ENCODE results near the gene SMIM35.

SMIM35 gene

DNA sequence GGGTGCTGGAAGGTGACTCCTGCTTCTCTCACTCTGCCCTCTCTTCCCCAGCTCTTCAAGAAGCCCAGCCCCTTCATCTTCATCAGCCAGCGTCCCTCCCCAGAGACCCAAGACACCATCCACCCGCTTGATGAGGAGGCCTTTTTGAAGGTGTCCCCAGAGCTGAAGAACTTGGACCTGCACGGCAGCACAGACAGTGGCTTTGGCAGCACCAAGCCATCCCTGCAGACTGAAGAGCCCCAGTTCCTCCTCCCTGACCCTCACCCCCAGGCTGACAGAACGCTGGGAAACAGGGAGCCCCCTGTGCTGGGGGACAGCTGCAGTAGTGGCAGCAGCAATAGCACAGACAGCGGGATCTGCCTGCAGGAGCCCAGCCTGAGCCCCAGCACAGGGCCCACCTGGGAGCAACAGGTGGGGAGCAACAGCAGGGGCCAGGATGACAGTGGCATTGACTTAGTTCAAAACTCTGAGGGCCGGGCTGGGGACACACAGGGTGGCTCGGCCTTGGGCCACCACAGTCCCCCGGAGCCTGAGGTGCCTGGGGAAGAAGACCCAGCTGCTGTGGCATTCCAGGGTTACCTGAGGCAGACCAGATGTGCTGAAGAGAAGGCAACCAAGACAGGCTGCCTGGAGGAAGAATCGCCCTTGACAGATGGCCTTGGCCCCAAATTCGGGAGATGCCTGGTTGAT lies 88.0 kb downstream of the SMIM35 start:
- no peak for DNase-seq
- in situ Hi-C loops (cut with MboI; ENCODE audit: low pct_unique_long_range_greater_than_20kb, low sequenced_read_pairs): no loop called here

DNA sequence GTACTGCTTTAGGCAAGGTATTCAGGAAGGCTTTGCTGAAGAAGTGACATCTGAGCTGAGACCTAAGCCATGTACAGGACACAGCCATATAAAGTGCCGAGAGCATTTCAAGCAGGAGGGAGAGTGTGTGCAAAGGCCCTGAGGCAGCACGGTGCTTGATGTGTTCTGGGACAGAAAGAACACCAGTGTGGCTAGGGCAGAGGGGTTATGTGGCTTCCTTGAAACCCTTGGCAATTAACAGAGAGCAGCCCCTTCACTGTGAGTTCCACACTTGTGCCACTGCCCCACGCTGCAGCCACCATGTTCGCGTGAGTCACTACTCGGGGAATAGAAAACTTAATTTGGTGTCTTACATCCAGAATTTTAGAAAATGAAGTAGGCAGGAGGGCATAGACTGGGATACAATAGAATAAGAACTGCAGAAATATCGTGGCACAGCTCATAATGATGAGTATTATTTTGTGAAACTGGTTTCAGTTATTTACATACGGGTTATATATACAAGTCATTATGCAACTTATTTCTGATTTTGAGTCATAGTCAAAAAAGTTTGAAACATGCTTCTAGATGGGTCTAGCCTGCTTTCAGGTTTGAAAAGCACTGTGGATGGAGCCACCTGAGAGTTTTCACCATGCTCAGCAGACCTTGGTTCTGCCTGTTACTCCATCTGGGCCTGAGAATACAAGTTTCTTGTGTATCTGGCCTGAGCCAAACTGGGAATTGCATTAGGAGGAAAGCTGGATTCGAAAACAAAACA lies 88.8 kb downstream of the SMIM35 start:
- in situ Hi-C loops (cut with MboI; ENCODE audit: low pct_unique_long_range_greater_than_20kb, low sequenced_read_pairs): no loop called here

GRCh38 chr11:117997406-117997805 lies 89.4 kb downstream of the SMIM35 start:
- in situ Hi-C loops (cut with MboI; ENCODE audit: low pct_unique_long_range_greater_than_20kb, low sequenced_read_pairs): no loop called here
- no peak for DNase-seq

More for the DNA sequence above, 88.8 kb downstream of the SMIM35 start:
- DNase-seq: no peak

GRCh38 chr11:117996058-117996457 lies 90.7 kb downstream of the SMIM35 start:
- in situ Hi-C loops (cut with MboI; ENCODE audit: low pct_unique_long_range_greater_than_20kb, low sequenced_read_pairs): no loop called here
- DNase-seq: no peak

DNA sequence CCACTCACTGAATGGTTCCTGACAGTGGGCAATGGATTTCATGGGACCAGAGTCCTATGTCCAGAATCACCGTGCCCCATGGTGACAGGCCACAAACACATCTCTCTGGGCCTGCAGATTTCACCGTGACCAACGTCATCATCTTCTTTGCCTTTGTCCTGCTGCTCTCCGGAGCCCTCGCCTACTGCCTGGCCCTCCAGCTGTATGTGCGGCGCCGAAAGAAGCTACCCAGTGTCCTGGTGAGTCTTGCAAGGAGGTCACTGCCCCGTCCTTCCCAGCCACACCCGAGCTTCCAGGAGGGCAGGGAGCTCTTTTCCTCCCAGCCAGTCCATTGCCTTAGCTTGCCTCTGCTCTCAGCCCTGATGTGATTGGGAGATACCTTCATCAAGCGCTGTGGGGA lies 91.3 kb downstream of the SMIM35 start:
- DNase-seq: no peak

GRCh38 chr11:117993988-117994745 lies 92.6 kb downstream of the SMIM35 start:
- DNase-seq: peak; percentile 45
- in situ Hi-C loops (cut with MboI; ENCODE audit: low pct_unique_long_range_greater_than_20kb, low sequenced_read_pairs): no loop called here

More for the DNA sequence above, 91.3 kb downstream of the SMIM35 start:
- in situ Hi-C loops (cut with MboI; ENCODE audit: low pct_unique_long_range_greater_than_20kb, low sequenced_read_pairs): no loop called here

DNA sequence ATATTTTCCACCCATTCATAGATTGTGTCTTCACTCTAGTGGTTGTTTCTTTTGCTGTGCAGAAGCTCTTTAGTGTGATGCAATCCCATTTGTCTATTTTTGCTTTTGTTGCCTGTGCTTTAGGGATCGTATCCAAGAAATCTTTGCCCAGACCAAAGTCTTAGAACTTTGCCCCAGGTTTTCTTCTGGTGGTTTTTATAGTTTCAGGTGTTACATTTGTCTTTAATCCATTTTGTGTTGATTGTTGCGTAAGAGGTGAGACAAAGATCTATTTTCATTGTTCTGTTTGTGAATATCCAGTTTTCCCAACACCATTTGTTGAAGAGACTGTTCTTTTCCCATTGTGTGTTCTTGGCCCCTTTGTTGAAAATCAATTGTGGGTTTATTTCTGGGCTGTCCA lies 94.1 kb downstream of the SMIM35 start:
- DNase-seq: no peak
- in situ Hi-C loops (cut with MboI; ENCODE audit: low pct_unique_long_range_greater_than_20kb, low sequenced_read_pairs): no loop called here

DNA sequence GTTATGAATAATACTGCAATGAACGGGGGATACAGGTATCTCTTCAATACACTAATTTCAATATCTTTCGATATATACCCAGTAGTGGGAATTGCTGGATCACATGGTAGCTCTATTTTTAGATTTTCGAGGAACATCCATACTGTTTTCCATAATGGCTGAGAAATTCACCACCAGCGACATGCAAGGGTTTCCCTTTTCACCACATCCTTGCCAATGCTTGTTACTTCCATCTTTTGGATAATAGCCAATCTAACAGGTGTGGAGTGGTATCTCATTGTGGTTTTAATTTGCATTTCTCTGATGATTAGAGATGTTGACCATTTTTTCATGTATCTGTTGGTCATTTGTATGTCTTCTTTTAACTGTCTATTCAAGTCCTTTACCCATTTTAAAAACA lies 94.6 kb downstream of the SMIM35 start:
- DNase-seq: no peak
- in situ Hi-C loops (cut with MboI; ENCODE audit: low pct_unique_long_range_greater_than_20kb, low sequenced_read_pairs): no loop called here

DNA sequence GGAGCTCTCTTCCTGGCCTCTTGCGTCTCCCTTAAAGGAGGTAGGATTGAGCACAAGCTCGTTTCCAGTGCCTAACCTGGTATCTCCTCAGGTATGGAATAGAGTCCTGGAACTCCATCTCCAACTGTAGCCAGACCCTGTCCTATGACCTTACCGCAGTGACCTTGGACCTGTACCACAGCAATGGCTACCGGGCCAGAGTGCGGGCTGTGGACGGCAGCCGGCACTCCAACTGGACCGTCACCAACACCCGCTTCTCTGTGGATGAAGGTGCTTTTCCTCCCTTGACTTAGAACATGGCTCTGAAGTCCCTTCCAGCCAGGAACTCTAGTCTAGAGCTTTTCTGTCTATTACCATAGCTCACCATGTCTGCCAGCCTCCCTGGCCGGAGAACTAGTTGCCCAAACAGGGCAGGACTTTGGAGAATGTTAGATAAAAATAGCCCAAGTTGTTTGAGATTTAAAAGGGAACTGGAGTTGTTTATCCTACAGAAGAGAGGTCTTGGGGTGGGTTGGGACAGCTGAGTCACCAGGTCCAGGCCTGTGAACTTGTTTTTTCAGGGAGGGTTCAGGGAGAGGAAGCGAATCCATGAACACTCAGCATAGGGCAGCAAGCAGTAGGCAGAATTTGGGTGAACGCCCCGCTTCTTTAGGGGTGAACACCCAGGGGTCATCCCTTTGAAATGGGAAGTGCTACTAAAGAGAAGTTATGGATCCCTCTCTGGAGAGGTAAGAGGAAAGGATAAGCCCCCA lies 97.2 kb downstream of the SMIM35 start:
- DNase-seq: no peak
- in situ Hi-C loops (cut with MboI; ENCODE audit: low pct_unique_long_range_greater_than_20kb, low sequenced_read_pairs): no loop called here

DNA sequence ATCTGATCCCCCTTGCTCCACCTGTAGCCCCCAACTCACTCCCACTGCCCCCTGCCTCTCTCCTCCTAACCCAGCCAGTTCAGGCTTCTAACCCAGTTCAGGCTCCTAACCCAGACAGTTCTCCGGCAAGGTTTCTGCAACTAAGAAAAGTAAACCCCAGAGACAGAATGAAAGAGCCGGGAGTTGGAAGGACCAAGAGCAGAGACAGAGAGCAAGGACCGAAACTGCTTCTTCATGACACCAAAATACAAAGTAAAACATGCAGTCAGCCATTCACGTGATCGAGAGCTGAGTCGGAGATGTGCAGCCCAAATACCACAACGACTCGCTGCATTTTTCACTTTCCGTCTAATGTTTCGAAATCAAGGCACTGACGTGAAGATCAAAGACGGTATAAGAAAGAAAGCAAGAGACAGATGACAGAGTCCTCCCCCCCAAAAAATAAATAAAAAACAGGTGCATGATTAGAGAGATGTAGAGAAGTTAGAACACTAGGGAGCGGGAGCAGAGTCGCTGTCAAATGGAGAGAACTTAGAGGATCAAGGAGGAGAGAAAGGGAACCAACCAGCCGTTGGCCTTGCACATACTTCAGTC lies 99.7 kb downstream of the SMIM35 start:
- in situ Hi-C loops (cut with MboI; ENCODE audit: low pct_unique_long_range_greater_than_20kb, low sequenced_read_pairs): no loop called here

GRCh38 chr11:117985953-117986887 lies 100.5 kb downstream of the SMIM35 start, which contains the start of gene IL10RA:
TSS of gene IL10RA (plus strand) at chr11:117986394. CDS start at chr11:117986468, 74 bp downstream.
- in situ Hi-C loops (cut with MboI; ENCODE audit: low pct_unique_long_range_greater_than_20kb, low sequenced_read_pairs): no loop called here
- peak; percentile 91 for DNase-seq

More for the DNA sequence above, 99.7 kb downstream of the SMIM35 start:
- DNase-seq: no peak

DNA sequence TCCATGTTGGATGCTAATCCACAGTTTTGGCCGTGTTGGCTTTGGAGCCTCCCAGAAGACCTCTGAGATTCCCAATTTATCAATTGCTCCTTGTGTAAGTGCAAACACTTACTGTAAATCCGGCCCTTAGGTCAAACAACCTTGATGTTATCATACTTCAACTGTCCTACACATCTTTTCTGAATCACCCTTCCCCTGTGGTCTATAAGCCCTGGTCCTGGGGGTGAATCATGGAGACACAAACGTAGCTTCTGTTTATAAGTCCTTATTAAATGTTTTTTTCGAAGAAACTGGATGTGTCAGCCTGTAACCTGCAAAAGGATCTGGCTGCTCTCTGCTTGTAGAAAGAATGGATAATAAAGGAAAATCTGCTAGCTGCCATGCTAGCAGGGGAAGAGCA lies 102.3 kb downstream of the SMIM35 start:
- no peak for DNase-seq
- in situ Hi-C loops (cut with MboI; ENCODE audit: low pct_unique_long_range_greater_than_20kb, low sequenced_read_pairs): no loop called here

DNA sequence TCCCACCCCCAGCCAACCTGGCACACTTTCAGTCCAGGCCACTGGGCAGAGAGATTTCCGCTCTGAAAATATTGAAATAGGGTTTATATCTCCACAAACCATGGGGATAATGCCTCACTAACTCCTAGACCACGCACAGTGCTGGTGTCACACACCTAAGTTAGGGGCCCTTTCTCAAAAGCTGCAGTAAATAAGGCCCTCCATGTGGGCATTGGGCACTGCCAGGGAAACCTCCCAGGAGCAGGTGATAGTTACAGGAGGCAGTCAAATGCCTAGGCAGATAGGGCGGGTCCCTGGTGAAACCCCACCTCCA lies 103.6 kb downstream of the SMIM35 start:
- in situ Hi-C loops (cut with MboI; ENCODE audit: low pct_unique_long_range_greater_than_20kb, low sequenced_read_pairs): no loop called here
- DNase-seq: no peak

DNA sequence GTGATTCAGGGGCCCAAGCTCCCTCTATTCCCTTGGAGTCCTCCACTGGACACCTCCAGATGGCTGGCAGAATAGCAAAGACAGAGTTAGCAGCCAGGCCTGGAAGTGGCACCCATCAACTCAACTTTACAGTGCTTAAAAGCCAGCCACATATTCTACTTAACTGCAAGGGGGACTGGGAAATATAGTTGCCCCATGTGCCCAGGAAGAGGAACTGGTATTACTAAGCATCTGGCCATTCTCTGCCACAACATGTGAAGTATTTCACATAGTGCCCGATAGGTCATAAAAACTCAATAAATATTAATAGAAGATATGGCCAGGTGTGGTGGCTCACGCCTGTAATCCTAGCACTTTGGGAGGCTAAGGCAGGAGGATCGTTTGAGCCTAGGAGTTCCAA lies 106.0 kb downstream of the SMIM35 start:
- in situ Hi-C loops (cut with MboI; ENCODE audit: low pct_unique_long_range_greater_than_20kb, low sequenced_read_pairs): no loop called here

GRCh38 chr11:117980280-117980679 lies 106.5 kb downstream of the SMIM35 start:
- in situ Hi-C loops (cut with MboI; ENCODE audit: low pct_unique_long_range_greater_than_20kb, low sequenced_read_pairs): no loop called here
- DNase-seq: no peak

More for the DNA sequence above, 106.0 kb downstream of the SMIM35 start:
- DNase-seq: no peak

GRCh38 chr11:117979481-117980211 lies 107.1 kb downstream of the SMIM35 start:
- no peak for DNase-seq
- in situ Hi-C loops (cut with MboI; ENCODE audit: low pct_unique_long_range_greater_than_20kb, low sequenced_read_pairs): no loop called here

DNA sequence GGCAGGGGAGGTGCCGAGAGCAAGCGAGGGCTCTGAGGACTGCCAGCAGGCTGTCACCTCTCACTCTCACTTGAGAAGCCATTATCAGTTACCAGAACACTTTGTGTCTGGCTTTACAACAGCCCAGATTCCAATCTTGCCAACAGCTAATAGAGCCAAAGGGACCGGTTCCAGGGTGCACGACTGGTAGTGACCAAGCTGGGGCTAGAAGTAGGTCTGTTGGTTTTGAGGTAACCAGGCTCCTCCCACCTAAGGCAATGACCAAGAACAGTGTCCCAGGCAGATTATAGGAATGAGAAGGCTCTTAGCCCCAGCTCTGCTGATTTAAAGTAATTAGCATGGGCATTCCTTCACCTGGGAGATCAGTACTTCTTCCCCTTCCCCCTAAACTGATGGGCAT lies 107.8 kb downstream of the SMIM35 start:
- no peak for DNase-seq
- in situ Hi-C loops (cut with MboI; ENCODE audit: low pct_unique_long_range_greater_than_20kb, low sequenced_read_pairs): no loop called here

All from KBM-7 (cell line).